ENCODE results near the gene MCIDAS.

Gene MCIDAS

GRCh38 chr5:55222092-55222984, 4.8 kb downstream of the MCIDAS start:
- no peak for DNase-seq

DNA sequence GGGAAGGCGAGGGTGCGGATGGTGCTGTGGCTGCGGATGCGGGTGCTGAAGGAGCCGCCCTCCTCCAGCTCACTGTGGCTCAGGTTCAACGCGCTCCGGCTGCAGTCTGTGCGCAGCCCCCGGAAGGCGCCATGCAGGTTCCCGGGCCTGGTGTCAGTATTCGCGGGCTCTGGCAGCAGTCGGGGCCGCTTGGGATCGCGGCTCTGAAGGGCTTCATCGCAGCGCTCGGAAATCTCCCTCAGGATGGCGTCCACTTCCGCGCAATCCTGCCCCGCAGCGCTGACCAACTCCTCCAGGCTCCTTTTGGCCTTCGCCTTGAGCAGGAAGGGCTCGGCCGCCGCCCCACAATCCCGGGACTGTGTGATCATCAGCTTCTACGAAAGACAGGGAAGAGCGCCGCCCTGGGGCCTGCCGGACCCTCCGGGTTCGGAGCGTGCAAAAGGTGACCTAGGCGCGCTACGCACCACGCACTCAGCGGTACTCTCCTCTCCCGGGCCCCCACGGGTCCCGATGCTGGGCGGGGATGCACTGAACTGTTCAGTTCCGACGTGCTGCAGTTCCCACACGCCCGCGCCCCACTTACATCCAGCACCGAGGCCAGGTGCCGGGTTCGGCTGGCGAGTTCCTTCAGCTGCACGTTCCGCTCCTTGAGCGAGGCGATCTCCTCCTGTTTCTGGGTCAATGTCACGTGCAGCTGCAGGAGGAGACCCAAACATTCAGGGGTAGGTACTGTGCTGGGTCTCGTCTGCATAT, 6.5 kb downstream of the MCIDAS start:
- DNase-seq, result no peak

DNA sequence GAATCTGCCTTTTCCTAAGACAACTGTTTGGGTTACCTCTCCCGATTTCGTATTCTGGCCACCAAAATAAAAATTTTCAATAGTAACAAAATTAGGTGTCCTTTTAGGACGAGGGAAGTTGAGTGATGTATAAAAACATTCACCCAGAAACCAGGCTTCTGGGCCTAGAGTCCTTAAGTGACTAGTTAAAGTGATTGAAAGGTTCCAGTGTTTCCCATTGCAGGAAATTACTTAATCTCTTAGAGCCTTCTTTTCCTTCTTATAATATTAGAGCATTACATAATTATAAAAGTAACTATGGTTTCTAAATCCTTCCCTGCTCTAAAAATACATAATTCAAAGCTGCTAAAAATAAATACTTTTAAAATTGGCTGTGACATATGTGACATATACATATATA, 7.3 kb downstream of the MCIDAS start:
- DNase-seq, result no peak

GRCh38 chr5:55218967-55219366, 8.1 kb downstream of the MCIDAS start:
- DNase-seq, result peak; percentile 92

- peak; percentile 7 for DNase-seq
These were observed 15.8 kb downstream of the MCIDAS start for GRCh38 chr5:55211184-55211874.

GRCh38 chr5:55205001-55205400, 22.1 kb downstream of the MCIDAS start:
- DNase-seq, result no peak

DNA sequence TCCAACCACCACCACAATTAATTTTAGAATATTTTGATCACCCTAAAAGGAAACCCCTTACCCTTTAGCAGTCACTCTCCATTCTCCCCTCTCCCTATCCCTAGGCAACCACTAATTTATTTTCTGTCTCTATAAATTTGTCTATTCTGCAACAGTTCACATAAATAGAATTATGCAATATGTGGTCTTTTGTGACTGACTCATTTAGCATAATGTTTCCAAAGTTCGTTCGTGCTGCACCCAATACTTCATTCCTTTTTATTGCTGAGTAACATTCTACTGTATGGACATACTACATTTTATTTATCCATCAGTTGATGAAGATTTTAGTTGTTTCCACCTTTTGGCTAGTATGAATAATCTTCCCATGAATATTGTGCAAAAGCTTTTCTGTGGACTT, 36.0 kb downstream of the MCIDAS start:
- no peak for DNase-seq

- peak; percentile 89 for DNase-seq
These were observed 38.2 kb downstream of the MCIDAS start for GRCh38 chr5:55188656-55189540.

DNA sequence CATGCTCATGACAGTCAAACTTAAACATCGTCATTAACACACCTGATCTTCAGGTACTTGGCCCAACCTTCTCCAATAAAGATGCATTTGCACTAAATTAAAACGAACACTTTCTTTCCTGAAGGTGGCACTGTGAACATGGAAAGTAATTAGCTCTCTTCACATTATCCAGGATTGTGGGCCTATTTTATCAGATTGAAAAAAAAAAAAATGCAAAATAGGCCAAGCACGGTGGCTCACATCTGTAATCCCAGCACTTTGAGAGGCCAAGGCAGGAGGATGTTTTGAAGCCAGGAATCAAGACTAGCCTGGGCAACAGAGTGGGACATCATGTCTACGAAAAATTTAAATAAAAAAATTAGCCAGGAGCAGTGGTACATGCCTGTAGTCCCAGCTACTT, 39.7 kb downstream of the MCIDAS start:
- peak; percentile 75 for DNase-seq

- no peak for DNase-seq
These were observed 47.1 kb downstream of the MCIDAS start for GRCh38 chr5:55180016-55180415.

GRCh38 chr5:55177078-55177477, 50.0 kb downstream of the MCIDAS start:
- DNase-seq, result no peak

- peak; percentile 69 for DNase-seq
These were observed 50.8 kb downstream of the MCIDAS start for GRCh38 chr5:55176176-55176818.

DNA sequence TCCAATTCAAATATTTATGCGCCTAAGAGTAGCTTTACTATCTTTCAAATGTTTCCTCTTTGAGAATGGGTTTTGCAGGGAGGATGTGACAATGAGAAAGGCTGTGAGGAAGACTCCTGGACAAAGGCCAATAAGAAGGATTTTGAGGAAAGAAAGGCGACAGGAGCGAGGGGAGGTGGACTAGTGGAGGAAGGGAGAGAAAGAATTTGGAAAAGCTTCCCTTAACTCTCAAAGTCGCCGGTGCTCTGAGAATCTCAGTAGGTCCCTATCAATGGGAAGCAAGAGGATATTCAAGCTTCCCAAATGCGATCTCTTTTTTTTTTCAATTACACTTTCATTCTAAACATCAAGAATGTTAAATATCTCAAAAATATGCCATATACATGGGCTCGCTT, 51.3 kb downstream of the MCIDAS start:
- DNase-seq, result no peak

DNA sequence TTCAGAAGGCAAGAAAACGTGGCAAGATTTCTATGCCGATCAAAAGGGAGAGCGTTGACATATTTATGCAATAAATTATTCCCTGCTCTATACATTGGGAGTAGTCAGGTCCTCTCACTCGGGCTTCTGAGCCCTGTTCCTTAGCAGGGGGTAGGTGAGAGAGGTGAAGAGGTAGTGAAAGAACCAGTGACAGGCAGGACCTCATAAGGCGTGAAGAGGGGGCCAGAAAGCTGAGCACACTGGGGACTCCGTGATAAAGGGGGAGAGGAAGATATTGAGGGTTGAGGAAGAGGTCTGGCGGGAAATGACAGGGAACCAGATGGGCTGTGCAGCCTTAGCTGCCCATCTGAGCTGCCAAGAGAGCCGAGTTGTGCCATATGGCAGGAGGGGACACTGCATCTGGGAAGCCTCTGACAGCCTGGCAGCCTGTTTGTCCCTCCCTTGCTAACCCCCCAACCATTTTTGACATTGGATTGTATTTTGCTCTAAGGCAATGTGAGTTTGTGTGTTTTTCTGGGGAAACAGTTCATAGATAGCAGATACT, 53.4 kb downstream of the MCIDAS start:
- DNase-seq, result no peak

DNA sequence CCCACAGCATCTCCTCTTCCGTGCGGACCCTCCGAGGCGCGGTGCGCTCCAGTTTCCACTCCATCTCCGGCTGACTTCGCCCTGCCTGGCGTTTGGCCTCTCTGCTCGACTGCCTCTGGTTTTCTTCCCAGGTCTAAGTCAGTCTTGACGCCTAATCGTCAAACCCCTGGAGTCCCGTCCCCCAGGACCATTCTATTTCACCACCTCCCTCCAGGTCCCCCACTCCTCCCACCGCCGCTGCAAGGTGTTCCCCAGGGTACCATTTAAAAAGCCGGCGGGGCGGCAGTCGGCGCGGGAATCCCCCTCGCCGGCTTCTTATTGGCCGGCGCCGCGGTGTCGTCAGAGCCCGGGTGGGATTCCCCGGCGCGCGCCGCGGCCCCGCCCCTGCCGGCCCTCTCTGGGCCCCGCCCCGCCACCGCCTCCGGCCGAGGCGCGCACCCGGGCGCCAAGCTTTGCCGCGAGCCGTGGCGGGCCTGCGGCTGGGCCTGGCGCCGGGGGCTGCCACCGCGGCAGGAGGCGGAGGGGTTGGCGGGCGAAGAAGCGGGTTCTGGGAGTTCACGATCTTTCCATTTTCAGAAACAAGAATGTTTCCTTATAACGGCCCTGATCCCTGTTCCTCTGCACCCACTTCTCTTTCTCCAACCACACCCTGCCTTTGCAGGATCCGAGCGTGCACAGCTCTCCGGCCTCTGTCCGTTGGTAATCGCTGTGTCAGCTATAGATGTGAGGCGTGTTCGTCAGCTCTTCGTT, 54.0 kb downstream of the MCIDAS start, which contains the start of gene CDC20B:
Gene CDC20B (minus strand): TSS at position 241 of the 750 bp plus-strand sequence. CDS start 177 bp downstream, at position 64.
- peak; percentile 70 for DNase-seq

GRCh38 chr5:55172051-55172899, 54.8 kb downstream of the MCIDAS start:
- DNase-seq, result peak; percentile 91

DNA sequence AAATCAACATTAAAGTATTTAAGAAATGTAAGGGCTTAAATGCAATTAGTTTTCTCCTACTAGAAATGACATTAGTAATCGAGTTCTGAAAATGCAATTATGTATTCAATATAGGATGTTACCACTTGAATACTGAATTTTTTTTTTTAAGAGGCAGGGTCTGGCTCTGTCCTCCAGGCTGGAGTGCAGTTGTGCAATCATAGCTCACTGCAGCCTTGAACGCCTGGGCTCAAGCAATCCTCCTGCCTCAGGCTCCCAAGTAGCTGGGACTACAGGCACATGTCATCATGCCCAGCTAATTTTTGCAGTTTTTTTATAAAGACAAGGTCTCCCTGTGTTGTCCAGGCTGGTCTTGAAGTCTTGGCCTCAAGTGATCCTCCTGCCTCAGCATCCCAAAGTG, 55.6 kb downstream of the MCIDAS start:
- DNase-seq, result no peak

All from NCI-H748 treated with DMSO at 0.1 percent for 48 hours (cell line).